ENCODE results near the gene DHFR. TPM values are rescaled to one million over a fixed set of nuclear protein-coding genes. Genes with fewer than 3 reads are reported as not detected.

DHFR gene
- total RNA-seq = 10 to 100 TPM; 48.6 to 58.5 TPM
- polyA plus RNA-seq (2013, experiment 1 of 2) = 72.5 TPM
- 60.0 TPM for polyA plus RNA-seq (2013, experiment 2 of 2)
- long read RNA-seq, experiment 1, transcript DHFR-201 (6 exons, 3,917 nt) = major isoform, 18 of 41 reads
- long read RNA-seq, experiment 1, partial matches to known transcripts = 3 of 41 reads
- long read RNA-seq, experiment 1, other reads (novel, unspliced or antisense) = 20 of 41 reads
- long read RNA-seq, experiment 2, transcript DHFR-201 (6 exons, 3,917 nt) = major isoform, 95 of 113 reads
- long read RNA-seq, experiment 2, partial matches to known transcripts = 2 of 113 reads
- long read RNA-seq, experiment 2, other reads (novel, unspliced or antisense) = 13 of 113 reads
- long read RNA-seq, experiment 3, transcript DHFR-201 (6 exons, 3,917 nt) = major isoform, 84 of 91 reads
- long read RNA-seq, experiment 3, partial matches to known transcripts = 1 of 91 reads
- long read RNA-seq, experiment 3, other reads (novel, unspliced or antisense) = 5 of 91 reads
- long read RNA-seq, experiment 4, transcript DHFR-201 (6 exons, 3,917 nt) = major isoform, 40 of 45 reads
- long read RNA-seq, experiment 4, partial matches to known transcripts = 2 of 45 reads
- long read RNA-seq, experiment 4, other reads (novel, unspliced or antisense) = 3 of 45 reads

DNA sequence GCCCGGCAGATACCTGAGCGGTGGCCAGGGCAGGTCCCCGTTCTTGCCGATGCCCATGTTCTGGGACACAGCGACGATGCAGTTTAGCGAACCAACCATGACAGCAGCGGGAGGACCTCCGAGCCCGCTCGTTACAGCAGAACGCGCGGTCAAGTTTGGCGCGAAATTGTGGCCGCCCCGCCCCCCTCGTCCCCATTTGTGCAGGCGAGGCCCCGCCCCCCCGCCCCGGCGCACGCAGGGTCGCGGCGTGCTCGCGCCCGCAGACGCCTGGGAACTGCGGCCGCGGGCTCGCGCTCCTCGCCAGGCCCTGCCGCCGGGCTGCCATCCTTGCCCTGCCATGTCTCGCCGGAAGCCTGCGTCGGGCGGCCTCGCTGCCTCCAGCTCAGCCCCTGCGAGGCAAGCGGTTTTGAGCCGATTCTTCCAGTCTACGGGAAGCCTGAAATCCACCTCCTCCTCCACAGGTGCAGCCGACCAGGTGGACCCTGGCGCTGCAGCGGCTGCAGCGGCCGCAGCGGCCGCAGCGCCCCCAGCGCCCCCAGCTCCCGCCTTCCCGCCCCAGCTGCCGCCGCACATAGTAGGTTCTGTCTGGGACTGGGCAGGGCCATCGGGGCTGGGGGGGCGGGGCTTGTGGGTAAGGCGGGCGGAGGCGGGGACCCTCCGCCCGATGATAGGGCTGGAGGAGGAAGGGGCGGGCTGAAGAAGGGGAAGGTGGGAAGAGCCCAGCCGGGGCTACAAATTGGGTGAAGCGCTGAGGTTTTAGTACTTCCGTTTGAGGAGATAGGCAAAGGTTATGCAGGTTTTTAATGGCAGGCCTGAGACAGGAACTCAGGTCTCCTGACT lies at the start of gene DHFR, which contains the start of gene MSH3:
Gene DHFR, minus strand, starts transcription at position 593 of the 840 bp plus-strand sequence. Its CDS starts 494 bp downstream, at position 99.
Gene MSH3, plus strand, starts transcription at position 262 of the 840 bp plus-strand sequence. Its CDS starts 76 bp downstream, at position 338.
- Histone ChIP-seq H3K27me3 (ENCODE audit: control insufficient read depth, insufficient read depth, low read length, poor library complexity, severe bottlenecking) (no peaks in the 10 kb centered on the region), H3K9me3 (ENCODE audit: control insufficient read depth, low read length) (no peaks in the 10 kb centered on the region), H3K9ac (ENCODE audit: extremely low read depth, low read length, poor library complexity, severe bottlenecking) (peak within 1 kb of the TSS; percentile 78), H3K4me1 (ENCODE audit: control insufficient read depth, insufficient read depth, low read length) (no peaks in the 10 kb centered on the region), H3K27ac (ENCODE audit: low read depth, low read length) (peak within 1 kb of the TSS; percentile 98), H3K36me3 (ENCODE audit: control insufficient read depth, insufficient read depth, low read length) (peaks cover 32% of the 10 kb centered on the region), H3K4me3 (ENCODE audit: low read length) (peak within 1 kb of the TSS; percentile 96)
- Mint-ChIP-seq H3K27ac (peak within 1 kb of the TSS; percentile 93), H3K9me3 (no peaks in the 10 kb centered on the region), H3K36me3 (ENCODE audit: low read depth) (peaks cover 32% of the 10 kb centered on the region), H3K27me3 (ENCODE audit: insufficient read depth) (no peaks in the 10 kb centered on the region), H3K4me3 (peak within 1 kb of the TSS; percentile 71), H3K4me1 (peaks cover 16% of the 10 kb centered on the region)
- TF ChIP-seq, protein P1, sequence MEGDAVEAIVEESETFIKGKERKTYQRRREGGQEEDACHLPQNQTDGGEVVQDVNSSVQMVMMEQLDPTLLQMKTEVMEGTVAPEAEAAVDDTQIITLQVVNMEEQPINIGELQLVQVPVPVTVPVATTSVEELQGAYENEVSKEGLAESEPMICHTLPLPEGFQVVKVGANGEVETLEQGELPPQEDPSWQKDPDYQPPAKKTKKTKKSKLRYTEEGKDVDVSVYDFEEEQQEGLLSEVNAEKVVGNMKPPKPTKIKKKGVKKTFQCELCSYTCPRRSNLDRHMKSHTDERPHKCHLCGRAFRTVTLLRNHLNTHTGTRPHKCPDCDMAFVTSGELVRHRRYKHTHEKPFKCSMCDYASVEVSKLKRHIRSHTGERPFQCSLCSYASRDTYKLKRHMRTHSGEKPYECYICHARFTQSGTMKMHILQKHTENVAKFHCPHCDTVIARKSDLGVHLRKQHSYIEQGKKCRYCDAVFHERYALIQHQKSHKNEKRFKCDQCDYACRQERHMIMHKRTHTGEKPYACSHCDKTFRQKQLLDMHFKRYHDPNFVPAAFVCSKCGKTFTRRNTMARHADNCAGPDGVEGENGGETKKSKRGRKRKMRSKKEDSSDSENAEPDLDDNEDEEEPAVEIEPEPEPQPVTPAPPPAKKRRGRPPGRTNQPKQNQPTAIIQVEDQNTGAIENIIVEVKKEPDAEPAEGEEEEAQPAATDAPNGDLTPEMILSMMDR (conservative IDR thresholded peaks at IDR 0.05) = peak; percentile 59
- 0% methylated on average over 12 to 74 of the region's 74 CpGs for WGBS, 2 experiments (ENCODE audit: insufficient coverage in 1 of 2, insufficient read length in 1 of 2)
- peak; percentile 97 for DNase-seq

DNA sequence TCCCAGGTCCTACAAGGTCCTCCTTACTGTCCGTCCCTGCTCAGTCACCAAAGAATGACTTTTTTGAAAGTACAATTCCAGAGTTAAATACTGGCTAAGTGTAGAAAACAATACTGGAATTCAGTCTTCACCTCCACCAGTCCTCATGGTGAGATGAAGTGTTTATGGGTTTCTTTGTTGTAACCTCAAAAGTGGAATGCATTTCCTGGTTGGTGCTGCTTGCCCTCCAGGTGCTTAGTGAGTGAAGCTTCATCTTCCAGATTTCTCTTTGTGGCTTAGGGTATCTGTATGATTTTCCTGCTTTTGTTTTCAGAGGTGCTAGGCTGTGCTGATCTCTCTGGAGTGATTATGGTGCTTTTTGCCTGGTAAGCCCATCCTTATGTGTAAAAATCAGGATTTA lies 49.4 kb upstream of the DHFR start:
- Mint-ChIP-seq H3K4me3 (no peak overlapping the region), H3K27ac (peak overlapping the region; percentile 83)
- H3K4me3 ChIP-seq (ENCODE audit: low read length) = no peak overlapping the region

More for the DNA sequence above, 49.4 kb upstream of the DHFR start:
- TF ChIP-seq, protein P1 (conservative IDR thresholded peaks at IDR 0.05) = no peak
- Histone ChIP-seq H3K27ac (ENCODE audit: low read depth, low read length) (no peak overlapping the region), H3K36me3 (ENCODE audit: control insufficient read depth, insufficient read depth, low read length) (peaks cover 7% of the 10 kb centered on the region), H3K9me3 (ENCODE audit: control insufficient read depth, low read length) (peaks cover 5% of the 10 kb centered on the region), H3K4me1 (ENCODE audit: control insufficient read depth, insufficient read depth, low read length) (peaks cover 7% of the 10 kb centered on the region), H3K27me3 (ENCODE audit: control insufficient read depth, insufficient read depth, low read length, poor library complexity, severe bottlenecking) (no peaks in the 10 kb centered on the region), H3K9ac (ENCODE audit: extremely low read depth, low read length, poor library complexity, severe bottlenecking) (no peak overlapping the region)
- no peaks in the 10 kb centered on the region for H3K9me3 Mint-ChIP-seq
- H3K27me3 Mint-ChIP-seq (ENCODE audit: insufficient read depth) = no peaks in the 10 kb centered on the region
- H3K36me3 Mint-ChIP-seq (ENCODE audit: low read depth) = peaks cover 23% of the 10 kb centered on the region
- H3K4me1 Mint-ChIP-seq = peaks cover 15% of the 10 kb centered on the region
- WGBS, 2 experiments (ENCODE audit: insufficient coverage in 1 of 2, insufficient read length in 1 of 2) = 82% methylated on average over 1 of the region's 1 CpG; no CpG with 5 or more reads in 1 of the 2 experiments
- peak; percentile 63 for DNase-seq
